Subcutaneous abdominal adipose tissue (tissue), 5 donors: ENCODE results near the gene LCLAT1.

Experiments used
- H3K27ac ChIP-seq: one replicate; pipeline ENCODE4 v1.7.0; 2013; ENCODE audit warnings: low read depth, mild to moderate bottlenecking, inconsistent platforms, low read length, moderate library complexity
- H3K27me3 ChIP-seq, 5 donors: one replicate each; pipeline ENCODE4 v1.7.0; 2013; ENCODE audit warnings: low read length in 5 of 5, inconsistent platforms in 1 of 5; ENCODE audit not compliant: control insufficient read depth in 5 of 5, insufficient read depth in 4 of 5
- H3K36me3 ChIP-seq, 5 donors: one replicate each; pipeline ENCODE4 v1.7.0; 2013; ENCODE audit warnings: low read length in 5 of 5; ENCODE audit not compliant: control insufficient read depth in 5 of 5, insufficient read depth in 5 of 5
- H3K4me1 ChIP-seq, 5 donors: one replicate each; pipeline ENCODE4 v1.7.0; 2013; ENCODE audit warnings: low read length in 5 of 5, mild to moderate bottlenecking in 3 of 5, moderate library complexity in 1 of 5; ENCODE audit not compliant: control insufficient read depth in 5 of 5, insufficient read depth in 5 of 5
- H3K4me3 ChIP-seq, 5 donors: one replicate each; pipeline ENCODE4 v1.7.0; 2013; ENCODE audit warnings: low read length in 5 of 5, low read depth in 1 of 5
- H3K9ac ChIP-seq, 5 donors: one replicate each; pipeline ENCODE4 v1.7.0; 2013; ENCODE audit warnings: low read length in 5 of 5, mild to moderate bottlenecking in 4 of 5, moderate library complexity in 3 of 5
- H3K9me3 ChIP-seq, 5 donors: one replicate each; pipeline ENCODE4 v1.7.0; 2013; ENCODE audit warnings: low read length in 5 of 5; ENCODE audit not compliant: control insufficient read depth in 5 of 5
- donor health status: healthy.
- donor health status: healthy.
- donor health status: healthy.
- donor health status: healthy.
- donor health status: healthy.

Gene LCLAT1

GRCh38 chr2:30681022-30681421, 234.0 kb downstream of the LCLAT1 start:
- Histone ChIP-seq H3K27me3 (peaks cover 0 to 3% (median 0%) of the 10 kb centered on the region in 5 donors), H3K9me3 (no peaks in the 10 kb centered on the region), H3K36me3 (no peaks in the 10 kb centered on the region), H3K9ac (no peak overlapping the region), H3K27ac (no peak overlapping the region), H3K4me3 (no peak overlapping the region), H3K4me1 (no peaks in the 10 kb centered on the region)

GRCh38 chr2:30683236-30683956, 236.3 kb downstream of the LCLAT1 start:
- no peak overlapping the region for H3K9ac ChIP-seq
- peaks cover 0 to 3% (median 0%) of the 10 kb centered on the region in 5 donors for H3K27me3 ChIP-seq
- no peaks in the 10 kb centered on the region for H3K4me1 ChIP-seq
- no peaks in the 10 kb centered on the region for H3K36me3 ChIP-seq
- H3K4me3 ChIP-seq, result no peak overlapping the region
- H3K27ac ChIP-seq, result no peak overlapping the region
- H3K9me3 ChIP-seq, result no peaks in the 10 kb centered on the region

GRCh38 chr2:30684026-30684425, 237.0 kb downstream of the LCLAT1 start:
- Histone ChIP-seq H3K27ac (no peak overlapping the region), H3K36me3 (no peaks in the 10 kb centered on the region), H3K9me3 (no peaks in the 10 kb centered on the region), H3K9ac (no peak overlapping the region), H3K27me3 (peaks cover 0 to 3% (median 0%) of the 10 kb centered on the region in 5 donors), H3K4me1 (no peaks in the 10 kb centered on the region), H3K4me3 (no peak overlapping the region)

- Histone ChIP-seq H3K9ac (no peak overlapping the region), H3K9me3 (no peaks in the 10 kb centered on the region), H3K27me3 (peaks cover 0 to 3% (median 0%) of the 10 kb centered on the region in 5 donors), H3K4me1 (no peaks in the 10 kb centered on the region), H3K4me3 (no peak overlapping the region), H3K36me3 (no peaks in the 10 kb centered on the region), H3K27ac (no peak overlapping the region)
Measured at GRCh38 chr2:30684516-30684915, 237.5 kb downstream of the LCLAT1 start.

- H3K36me3 ChIP-seq, result no peaks in the 10 kb centered on the region
- no peak overlapping the region for H3K27ac ChIP-seq
- H3K9ac ChIP-seq, result no peak overlapping the region
- H3K4me1 ChIP-seq, result no peaks in the 10 kb centered on the region
- no peaks in the 10 kb centered on the region for H3K9me3 ChIP-seq
- peaks cover 0 to 3% (median 0%) of the 10 kb centered on the region in 5 donors for H3K27me3 ChIP-seq
- H3K4me3 ChIP-seq, result no peak overlapping the region
Measured at GRCh38 chr2:30684996-30685395, 237.9 kb downstream of the LCLAT1 start.

- H3K4me1 ChIP-seq, result no peaks in the 10 kb centered on the region
Measured at GRCh38 chr2:30686000-30686399, 239.0 kb downstream of the LCLAT1 start.

GRCh38 chr2:30686669-30687068, 239.6 kb downstream of the LCLAT1 start:
- H3K27me3 ChIP-seq, result peaks cover 0 to 3% (median 0%) of the 10 kb centered on the region in 5 donors
- no peaks in the 10 kb centered on the region for H3K9me3 ChIP-seq
- no peak overlapping the region for H3K27ac ChIP-seq
- no peaks in the 10 kb centered on the region for H3K4me1 ChIP-seq
- H3K36me3 ChIP-seq, result no peaks in the 10 kb centered on the region
- H3K4me3 ChIP-seq, result no peak overlapping the region
- no peak overlapping the region for H3K9ac ChIP-seq

More at GRCh38 chr2:30686000-30686399, 239.0 kb downstream of the LCLAT1 start:
- Histone ChIP-seq H3K9ac (no peak overlapping the region), H3K4me3 (no peak overlapping the region), H3K9me3 (no peaks in the 10 kb centered on the region), H3K27me3 (peaks cover 0 to 3% (median 0%) of the 10 kb centered on the region in 5 donors), H3K27ac (no peak overlapping the region), H3K36me3 (no peaks in the 10 kb centered on the region)

- Histone ChIP-seq H3K4me3 (no peak overlapping the region), H3K9me3 (no peaks in the 10 kb centered on the region), H3K4me1 (no peaks in the 10 kb centered on the region), H3K27me3 (peaks cover 0 to 3% (median 2%) of the 10 kb centered on the region in 5 donors), H3K9ac (no peak overlapping the region), H3K36me3 (no peaks in the 10 kb centered on the region), H3K27ac (no peak overlapping the region)
Measured at GRCh38 chr2:30688956-30689401, 241.9 kb downstream of the LCLAT1 start.

- H3K9ac ChIP-seq, result no peak overlapping the region
- H3K27ac ChIP-seq, result no peak overlapping the region
- H3K27me3 ChIP-seq, result peaks cover 0 to 4% (median 2%) of the 10 kb centered on the region in 5 donors
- no peaks in the 10 kb centered on the region for H3K4me1 ChIP-seq
- H3K36me3 ChIP-seq, result no peaks in the 10 kb centered on the region
- no peak overlapping the region for H3K4me3 ChIP-seq
- H3K9me3 ChIP-seq, result no peaks in the 10 kb centered on the region
Measured at GRCh38 chr2:30689496-30690125, 242.6 kb downstream of the LCLAT1 start.

- Histone ChIP-seq H3K4me1 (no peaks in the 10 kb centered on the region), H3K36me3 (no peaks in the 10 kb centered on the region), H3K9me3 (no peaks in the 10 kb centered on the region), H3K27me3 (peaks cover 0 to 4% (median 2%) of the 10 kb centered on the region in 5 donors), H3K9ac (no peak overlapping the region), H3K4me3 (no peak overlapping the region), H3K27ac (no peak overlapping the region)
Measured at GRCh38 chr2:30690126-30690561, 243.1 kb downstream of the LCLAT1 start.
